Ramos (cell line): ENCODE results near the gene PPP1R3E.

ENCODE experiments used
- in situ Hi-C: fragments of 300-500 bp; cut with MboI; formaldehyde crosslinking; loops from one replicate; pipeline ENCODE4 v1.14.3; 2022; ENCODE audit warnings: low sequenced_read_pairs; ENCODE audit not compliant: unreplicated experiment

The PPP1R3E gene

DNA sequence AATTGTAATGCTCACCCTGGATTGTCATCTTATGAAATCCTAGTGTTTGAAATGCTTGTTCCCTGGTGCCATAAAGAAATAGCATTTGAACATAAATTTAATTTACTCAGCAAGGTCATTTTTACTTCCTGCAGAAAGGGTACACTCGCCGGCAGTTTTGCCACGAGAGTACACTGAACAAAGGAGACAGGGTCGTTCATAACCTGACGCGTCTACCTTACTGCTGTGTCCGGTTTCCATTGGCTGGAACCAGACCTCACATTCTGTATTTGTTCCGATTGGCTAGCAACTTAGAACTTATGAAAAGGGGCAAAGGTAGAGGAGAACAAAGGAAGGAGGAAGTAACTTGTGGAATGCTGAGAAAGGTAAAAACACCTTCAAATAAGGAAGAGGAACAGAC is 41.8 kb downstream of the PPP1R3E start:
- in situ Hi-C loops: loop anchor here (10.0 kb wide), 1 partner anchor 114 kb away; the partner anchor contains the start of genes CMTM5 and IL25

DNA sequence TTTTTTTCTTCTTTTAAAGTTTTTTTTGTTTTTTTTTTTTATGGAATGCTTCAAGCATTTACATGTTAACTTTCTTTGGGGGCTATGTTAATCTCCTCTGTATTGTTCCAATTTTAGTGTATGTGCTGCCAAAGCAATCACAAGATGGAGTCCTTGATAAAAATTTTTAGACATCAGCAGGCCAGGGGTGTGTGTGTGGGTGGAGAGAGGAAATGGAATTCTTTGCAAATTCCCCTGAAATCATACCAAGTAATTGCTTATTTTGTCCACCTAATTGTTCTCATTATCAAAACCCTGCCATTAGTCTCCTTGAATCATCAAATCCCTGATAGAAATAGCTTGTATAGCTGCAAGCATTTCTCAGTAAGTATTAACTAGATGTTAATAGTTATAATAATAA is 43.2 kb downstream of the PPP1R3E start:
- in situ Hi-C loops: no loop called here

DNA sequence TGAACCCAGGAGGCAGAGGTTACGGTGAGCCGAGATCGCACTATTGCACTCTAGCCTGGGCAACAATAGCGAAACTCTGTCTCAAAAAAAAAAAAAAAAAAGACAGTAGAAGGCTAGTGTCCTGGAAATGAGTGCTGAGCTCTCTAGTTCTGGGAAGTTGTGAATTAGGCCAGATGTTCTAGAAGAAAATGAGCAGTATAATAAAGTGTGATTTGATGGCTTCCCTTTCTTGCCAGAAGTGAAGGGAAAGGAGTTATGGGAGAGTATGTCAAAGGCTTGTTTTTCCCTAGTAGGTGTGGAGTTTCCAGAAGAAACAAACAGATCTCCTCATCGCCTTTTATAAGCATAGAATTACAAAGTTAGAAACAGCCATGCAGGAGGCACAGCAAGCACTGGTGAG is 44.4 kb downstream of the PPP1R3E start:
- in situ Hi-C loops: no loop called here

DNA sequence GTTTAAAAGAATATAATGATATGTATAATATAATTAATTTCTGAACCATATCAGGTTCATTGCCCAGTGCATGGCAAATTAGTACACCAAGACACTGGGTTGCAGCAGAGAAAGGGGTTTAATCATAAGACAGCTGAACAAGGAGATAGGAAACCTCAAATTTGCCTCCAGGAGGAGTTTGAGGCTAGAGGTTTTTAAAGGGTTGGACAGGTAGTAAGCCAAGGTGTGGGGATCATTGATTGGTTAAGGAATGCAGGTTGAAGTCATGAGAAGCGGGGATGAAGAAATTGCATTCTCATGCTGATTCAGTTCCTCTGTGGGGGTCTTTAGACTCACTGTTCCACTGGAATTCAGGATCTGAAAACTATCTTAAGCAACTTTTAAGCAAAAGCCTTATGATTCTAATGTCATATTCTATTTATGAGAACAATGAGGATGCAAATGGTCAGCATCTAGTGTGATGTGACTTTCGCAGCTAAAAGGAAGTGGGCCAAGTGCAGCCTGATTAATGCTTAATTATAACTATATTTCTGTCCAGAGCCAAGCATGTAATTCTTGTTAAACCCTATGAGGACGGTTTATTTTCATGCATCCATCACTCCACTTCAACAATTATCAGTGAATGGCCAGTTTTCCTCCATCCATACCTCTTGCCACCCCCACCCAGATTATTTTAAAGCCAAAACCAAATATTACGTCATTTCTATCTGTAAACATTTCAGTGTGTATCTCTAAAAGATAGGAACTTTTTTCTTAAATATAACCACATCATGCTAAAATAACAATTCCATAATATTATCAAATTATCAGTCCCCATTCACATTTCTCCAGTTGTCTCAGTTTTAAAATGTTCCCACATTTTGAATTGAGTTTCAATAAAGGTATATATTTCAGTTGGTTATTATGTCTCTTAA is 50.0 kb downstream of the PPP1R3E start:
- in situ Hi-C loops: no loop called here

DNA sequence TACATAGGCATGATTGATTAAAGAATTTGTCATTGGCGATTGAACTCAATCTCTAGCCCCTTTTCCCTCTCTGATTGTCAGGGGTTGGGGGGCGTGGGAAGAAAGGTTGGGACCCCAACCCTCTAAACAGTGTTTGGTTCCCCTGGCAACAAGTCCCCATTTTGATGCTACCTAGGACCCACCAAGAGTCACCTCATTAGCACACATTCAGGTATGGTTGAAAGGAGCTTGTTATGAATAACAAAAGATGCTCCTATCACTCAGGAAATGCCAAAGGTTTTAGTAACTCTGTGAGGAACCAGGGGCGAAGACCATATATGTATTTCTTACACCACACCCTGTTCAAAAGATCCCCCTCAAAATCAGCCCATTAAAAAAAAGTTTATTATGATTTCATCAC is 50.7 kb downstream of the PPP1R3E start:
- in situ Hi-C loops: no loop called here

DNA sequence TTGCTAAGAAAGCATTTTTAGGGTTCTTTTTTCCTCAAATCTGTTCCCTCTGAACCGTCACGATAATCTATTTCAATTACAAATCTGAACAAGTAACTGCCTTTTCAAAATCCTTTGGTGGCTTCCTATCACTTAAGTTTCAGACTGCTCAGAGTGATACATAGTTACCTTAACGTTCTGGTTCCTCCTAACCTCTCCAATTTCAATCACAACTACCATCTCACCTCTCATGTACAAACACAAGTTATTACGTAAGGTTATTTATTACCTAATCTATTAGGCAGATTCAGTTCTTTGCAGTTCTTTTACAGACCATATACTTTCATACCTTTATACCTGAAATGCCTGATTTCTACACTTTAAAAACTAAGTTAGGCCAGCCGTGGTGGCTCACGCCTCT is 52.8 kb downstream of the PPP1R3E start:
- in situ Hi-C loops: no loop called here

DNA sequence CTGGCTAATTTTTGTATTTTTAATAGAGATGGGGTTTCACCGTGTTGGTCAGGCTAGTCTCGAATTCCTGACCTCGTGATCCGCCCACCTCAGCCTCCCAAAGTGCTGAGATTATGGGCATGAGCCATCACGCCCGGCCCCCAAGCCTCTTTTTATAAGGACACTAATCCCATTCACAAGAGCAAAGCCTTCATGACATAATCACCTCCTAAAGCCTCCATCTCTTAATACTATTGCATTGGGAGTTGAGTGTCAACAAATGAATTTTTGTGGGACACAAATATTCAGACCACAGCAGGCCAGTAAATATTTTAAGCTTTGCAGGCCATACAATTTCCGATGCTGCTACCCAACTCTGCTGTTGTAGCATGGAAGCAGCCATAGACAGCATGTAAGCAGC is 54.1 kb downstream of the PPP1R3E start:
- in situ Hi-C loops: no loop called here
